Gastroesophageal sphincter (tissue), 3 donors: ENCODE data around the gene SCN8A.

Experiments
- POLR2A ChIP-seq, 2 donors: fragments of 450-650 bp; IDR thresholded peaks; one replicate each; pipeline ENCODE4 v1.6.1; 2017; ENCODE audit warnings: antibody characterized with exemption in 2 of 2, mild to moderate bottlenecking in 2 of 2, moderate library complexity in 1 of 2
- TF ChIP-seq, protein P1 (sequence below), 4 experiments: fragments of 200-600 bp in 2 of 4; fragments of 450-650 bp in 2 of 4; sonication (generic) in 1 of 4; IDR thresholded peaks; one replicate each; pipeline ENCODE4 v1.5.1; 2017 to 2019; ENCODE audit warnings: antibody characterized with exemption in 4 of 4, mild to moderate bottlenecking in 2 of 4, moderate library complexity in 2 of 4

DNA sequence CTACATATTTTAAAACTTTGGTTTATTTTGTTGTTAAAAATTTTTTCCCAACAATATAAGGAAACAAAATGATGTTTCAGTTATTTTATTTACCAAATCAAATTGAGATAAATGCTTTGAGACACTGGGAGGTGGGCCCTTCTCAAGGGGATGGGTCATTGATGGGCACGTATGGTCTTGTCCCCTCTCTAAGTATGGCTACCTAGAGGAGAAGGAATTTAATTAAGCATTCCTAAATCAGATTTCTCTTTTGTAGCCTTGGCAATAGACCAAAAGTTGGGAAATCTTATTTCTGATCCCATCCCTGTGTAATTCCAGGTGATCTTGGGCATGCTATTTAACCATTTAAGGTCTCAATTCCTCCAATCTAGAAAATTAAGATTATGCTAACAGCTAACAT, 79.0 kb downstream of the SCN8A start:
- TF ChIP-seq POLR2A (IDR thresholded peaks at IDR 0.05), result no peak
- TF ChIP-seq, protein P1, sequence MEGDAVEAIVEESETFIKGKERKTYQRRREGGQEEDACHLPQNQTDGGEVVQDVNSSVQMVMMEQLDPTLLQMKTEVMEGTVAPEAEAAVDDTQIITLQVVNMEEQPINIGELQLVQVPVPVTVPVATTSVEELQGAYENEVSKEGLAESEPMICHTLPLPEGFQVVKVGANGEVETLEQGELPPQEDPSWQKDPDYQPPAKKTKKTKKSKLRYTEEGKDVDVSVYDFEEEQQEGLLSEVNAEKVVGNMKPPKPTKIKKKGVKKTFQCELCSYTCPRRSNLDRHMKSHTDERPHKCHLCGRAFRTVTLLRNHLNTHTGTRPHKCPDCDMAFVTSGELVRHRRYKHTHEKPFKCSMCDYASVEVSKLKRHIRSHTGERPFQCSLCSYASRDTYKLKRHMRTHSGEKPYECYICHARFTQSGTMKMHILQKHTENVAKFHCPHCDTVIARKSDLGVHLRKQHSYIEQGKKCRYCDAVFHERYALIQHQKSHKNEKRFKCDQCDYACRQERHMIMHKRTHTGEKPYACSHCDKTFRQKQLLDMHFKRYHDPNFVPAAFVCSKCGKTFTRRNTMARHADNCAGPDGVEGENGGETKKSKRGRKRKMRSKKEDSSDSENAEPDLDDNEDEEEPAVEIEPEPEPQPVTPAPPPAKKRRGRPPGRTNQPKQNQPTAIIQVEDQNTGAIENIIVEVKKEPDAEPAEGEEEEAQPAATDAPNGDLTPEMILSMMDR (IDR thresholded peaks at IDR 0.05), result no peak
